GM12892 (cell line): Measurements from ENCODE around the gene CHST11.
"Not testable (repeated sequence)": the region's sequence is repeated elsewhere in the genome, so short reads cannot be mapped to it uniquely, and the experiment has no call there.

Experiments used
- POLR2A ChIP-seq: IDR thresholded peaks from 2 replicates; pipeline ENCODE4 v1.6.1; 2011; ENCODE audit warnings: low read depth, low read length, control low read depth
- POLR2AphosphoS5 ChIP-seq: IDR thresholded peaks from 2 replicates; pipeline ENCODE4 v1.6.1; 2011; ENCODE audit warnings: low read depth, low read length, control low read depth
- TAF1 ChIP-seq: IDR thresholded peaks from 2 replicates; pipeline ENCODE4 v1.6.1; 2011; ENCODE audit warnings: low read depth, mild to moderate bottlenecking, control low read depth, low read length, borderline replicate concordance

DNA sequence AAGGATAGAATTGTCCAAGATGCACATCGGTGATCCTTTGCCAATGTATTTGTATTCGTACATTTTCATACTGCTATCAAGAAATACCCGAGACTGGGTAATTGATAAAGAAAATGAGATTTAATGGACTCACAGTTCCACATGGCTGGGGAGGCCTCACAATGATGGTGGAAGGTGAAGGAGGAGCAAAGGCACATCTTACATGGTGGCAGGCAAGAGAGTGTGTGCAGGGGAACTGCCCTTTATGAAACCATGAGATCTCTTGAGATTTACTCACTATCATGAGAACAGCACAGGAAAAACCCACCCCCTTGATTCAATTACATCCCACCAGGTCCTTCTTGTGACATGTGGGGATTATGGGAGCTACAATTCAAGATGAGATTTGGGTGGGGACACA lies 107.9 kb downstream of the CHST11 start:
- TF ChIP-seq POLR2A, POLR2AphosphoS5, TAF1: not testable (repeated sequence)
